ENCODE results near the gene FAM136A. TPM values are rescaled to one million over a fixed set of nuclear protein-coding genes. Genes with fewer than 3 reads are reported as not detected.

FAM136A gene
- total and polyA plus RNA-seq, 10 of the 15 experiments (the other 5 are each of a cell fraction or from before 2014, with no cell fraction given) = 69.3 to 173 (median 107) TPM

GRCh38 chr2:70282439-70282838 lies 19.4 kb downstream of the FAM136A start (continued):
- TF ChIP-seq MEF2B (IDR thresholded peaks at IDR 0.05; ENCODE audit: partially characterized antibody, poor library complexity, severe bottlenecking) = no peak

- H3K4me2 ChIP-seq (ENCODE audit: control insufficient read depth, insufficient read depth) = no peak overlapping the region
- H3K9me3 ChIP-seq (replicated peaks; ENCODE audit: control insufficient read depth, insufficient read depth, low read length) = no peaks in the 10 kb centered on the region
- ChIA-PET RAD21 (ENCODE audit: unreplicated experiment) (no interaction called here), CTCF (interaction anchor here (0.6 kb wide), 1 partner anchor 22 kb away, joined by 3 read pairs; the partner anchor contains the start of gene PCYOX1), POLR2A (no interaction called here), SMC1A (ENCODE audit: uncharacterized antibody, unreplicated experiment) (interaction anchor here (2.3 kb wide), 1 partner anchor 21 kb away, joined by 6 read pairs; no protein-coding TSS in a partner anchor)
- DNase-seq (ENCODE audit: low read depth, low spot score) = no peak
- H3K27ac ChIP-seq (ENCODE audit: control insufficient read depth, insufficient read depth) = no peak overlapping the region
- FAIRE-seq = no peak
- H3K4me1 ChIP-seq (ENCODE audit: control insufficient read depth, insufficient read depth, low read length) = no peaks in the 10 kb centered on the region
- H3K36me3 ChIP-seq (ENCODE audit: control insufficient read depth in 2 of 2, insufficient read depth in 2 of 2, low read length in 1 of 2) = peaks cover 2 to 25% of the 10 kb centered on the region in 2 experiments
- H3K27me3 ChIP-seq (replicated peaks in 1 of 2; ENCODE audit: control insufficient read depth in 2 of 2, insufficient read depth in 2 of 2, low read length in 1 of 2) = no peaks in the 10 kb centered on the region
- in situ Hi-C loops (cut with MboI) (no loop called here), intact Hi-C loops (cut with micrococcal nuclease; ENCODE audit: unreplicated experiment) (no loop called here)
- TF ChIP-seq CHD2 (IDR thresholded peaks at IDR 0.05; ENCODE audit: borderline replicate concordance, low read depth, low read length) (no peak), NR2F1 (conservative IDR thresholded peaks at IDR 0.05) (no peak), CEBPB (IDR thresholded peaks at IDR 0.05; ENCODE audit: borderline replicate concordance in 1 of 2, low read depth in 2 of 2, low read length in 2 of 2) (no peak), MYC (IDR thresholded peaks at IDR 0.05; ENCODE audit: insufficient read depth, insufficient read length, insufficient replicate concordance, low read length, severe bottlenecking) (no peak), NFYB (IDR thresholded peaks at IDR 0.05; ENCODE audit: insufficient read depth, low read depth, low read length) (no peak), CREM (IDR thresholded peaks at IDR 0.05; ENCODE audit: low read depth) (no peak), E2F4 (IDR thresholded peaks at IDR 0.05; ENCODE audit: low read depth, low read length) (no peak), USF1 (IDR thresholded peaks at IDR 0.05; ENCODE audit: borderline replicate concordance, extremely low read length, insufficient read depth, low read depth, low read length) (no peak)
- peaks cover 7% of the 10 kb centered on the region; the same call in 1 of the 2 replicates for H4K20me1 ChIP-seq (ENCODE audit: control insufficient read depth, insufficient read depth)
- 98% methylated on average over 2 of the region's 2 CpGs for WGBS (ENCODE audit: insufficient coverage, insufficient replicate concordance, low lambda C conversion rate, missing lambda C conversion rate)
- no peak overlapping the region for H2AFZ ChIP-seq (ENCODE audit: control insufficient read depth, low read depth, low read length)
- no TSS peak for BruUV-seq (replicated peaks)
- no peak overlapping the region for H3K9ac ChIP-seq (ENCODE audit: control insufficient read depth, insufficient read depth, low read length)
- no peak overlapping the region for H3K4me3 ChIP-seq
- H3K79me2 ChIP-seq (ENCODE audit: control insufficient read depth, insufficient read depth, low read length) = peaks cover 14% of the 10 kb centered on the region
- no peak for ATAC-seq
These were observed 21.5 kb downstream of the FAM136A start for GRCh38 chr2:70280242-70280798.
